OCI-LY3 (cell line): Measurements from ENCODE around the gene TBC1D13.

Experiments
- CTCF ChIP-seq: fragments of 200-600, 300-600 bp; sonication (generic); IDR thresholded peaks from 2 replicates; pipeline ENCODE4 v1.5.1; 2014; ENCODE audit warnings: antibody characterized with exemption, low read length, low read depth
- EZH2phosphoT487 ChIP-seq: fragments of 200-600 bp; shearing (Covaris generic); IDR thresholded peaks from 2 replicates; pipeline ENCODE4 v1.6.1; 2018; ENCODE audit warnings: antibody characterized with exemption, mixed run types, low read depth

- TF ChIP-seq CTCF (no peak), EZH2phosphoT487 (no peak)
Measured at GRCh38 chr9:128818839-128819715, 32.0 kb downstream of the TBC1D13 start.
